ENCODE results near the gene CCNY.

CCNY gene

GRCh38 chr10:35426657-35427056 is 90.3 kb downstream of the CCNY start:
- DNase-seq (ENCODE audit: low read depth in 2 of 2), result no peak

GRCh38 chr10:35427543-35427942 is 91.2 kb downstream of the CCNY start:
- no peak for DNase-seq (ENCODE audit: low read depth in 2 of 2)

GRCh38 chr10:35428521-35428920 is 92.2 kb downstream of the CCNY start:
- DNase-seq (ENCODE audit: low read depth in 2 of 2), result no peak

- DNase-seq (ENCODE audit: low read depth in 2 of 2), result no peak
Measured at GRCh38 chr10:35432781-35433338, 96.6 kb downstream of the CCNY start.

GRCh38 chr10:35433851-35434426 is 97.6 kb downstream of the CCNY start:
- no peak for DNase-seq (ENCODE audit: low read depth in 2 of 2)

- DNase-seq (ENCODE audit: low read depth in 2 of 2), result no peak
Measured at GRCh38 chr10:35434533-35434932, 98.2 kb downstream of the CCNY start.

- no peak for DNase-seq (ENCODE audit: low read depth in 2 of 2)
Measured at GRCh38 chr10:35435824-35436223, 99.5 kb downstream of the CCNY start.

GRCh38 chr10:35437829-35438228 is 101.5 kb downstream of the CCNY start:
- DNase-seq (ENCODE audit: low read depth in 2 of 2), result no peak

GRCh38 chr10:35438718-35439571 is 102.6 kb downstream of the CCNY start:
- no peak for DNase-seq (ENCODE audit: low read depth in 2 of 2)

- no peak for DNase-seq (ENCODE audit: low read depth in 2 of 2)
Measured at GRCh38 chr10:35440016-35440415, 103.7 kb downstream of the CCNY start.

- no peak for DNase-seq (ENCODE audit: low read depth in 2 of 2)
Measured at GRCh38 chr10:35442028-35442427, 105.7 kb downstream of the CCNY start.

GRCh38 chr10:35442592-35442991 is 106.3 kb downstream of the CCNY start:
- no peak for DNase-seq (ENCODE audit: low read depth in 2 of 2)

- no peak for DNase-seq (ENCODE audit: low read depth in 2 of 2)
Measured at GRCh38 chr10:35443858-35444257, 107.5 kb downstream of the CCNY start.

- DNase-seq (ENCODE audit: low read depth in 2 of 2), result no peak
Measured at GRCh38 chr10:35445150-35445884, 109.0 kb downstream of the CCNY start.

GRCh38 chr10:35446439-35446838 is 110.1 kb downstream of the CCNY start:
- DNase-seq (ENCODE audit: low read depth in 2 of 2), result no peak

- no peak for DNase-seq (ENCODE audit: low read depth in 2 of 2)
Measured at GRCh38 chr10:35447693-35448407, 111.5 kb downstream of the CCNY start.

GRCh38 chr10:35448687-35449662 is 112.7 kb downstream of the CCNY start:
- DNase-seq (ENCODE audit: low read depth in 2 of 2), result no peak

- DNase-seq (ENCODE audit: low read depth in 2 of 2), result no peak
Measured at GRCh38 chr10:35449944-35450343, 113.6 kb downstream of the CCNY start.

GRCh38 chr10:35451151-35452016 is 115.1 kb downstream of the CCNY start:
- DNase-seq (ENCODE audit: low read depth in 2 of 2), result no peak

GRCh38 chr10:35452171-35452570 is 115.9 kb downstream of the CCNY start:
- DNase-seq (ENCODE audit: low read depth in 2 of 2), result no peak

All from activated CD4-positive, alpha-beta T cell treated with anti-CD3 and anti-CD28 coated beads for 24 hours (primary cell).